Upper lobe of right lung (tissue), 1 donor: ENCODE results near the gene UGCG. TPM values are rescaled to one million over a fixed set of nuclear protein-coding genes. Genes with fewer than 3 reads are reported as not detected.

Experiments
- ATAC-seq: fragments of 200-7000 bp; cut with Tn5 transposase; one replicate; pipeline ENCODE4 v1.9.1; 2020; ENCODE audit warnings: mild to moderate bottlenecking, moderate library complexity
- DNase-seq: peaks from one replicate; pipeline ENCODE4 v3.0.0-alpha.2; 2020
- H3K27ac ChIP-seq: fragments of 200-600 bp; one replicate; pipeline ENCODE4 v1.8.0; 2022
- H3K27me3 ChIP-seq: fragments of 200-600 bp; one replicate; pipeline ENCODE4 v1.8.0; 2022; ENCODE audit warnings: mild to moderate bottlenecking
- H3K36me3 ChIP-seq: fragments of 200-600 bp; one replicate; pipeline ENCODE4 v1.8.0; 2022
- H3K4me1 ChIP-seq: fragments of 200-600 bp; one replicate; pipeline ENCODE4 v1.8.0; 2022
- H3K4me3 ChIP-seq: fragments of 200-600 bp; one replicate; pipeline ENCODE4 v1.8.0; 2022; ENCODE audit warnings: mild to moderate bottlenecking
- H3K9me3 ChIP-seq: fragments of 200-600 bp; one replicate; pipeline ENCODE4 v1.8.0; 2022
- intact Hi-C: fragments of 100-400 bp; cut with DNase I; formaldehyde crosslinking; loops from one replicate; pipeline ENCODE4 v1.11.0; 2022
- total RNA-seq: library from RNA; stranded (reverse); fragmentation: NEBNext Ultra II Directional; extraction: Animal tissue kit (Norgen Biotek cat#: 25700); gene quantifications from one replicate; pipeline ENCODE4 v1.2.1, GENCODE V29; 2021
- TF ChIP-seq, protein P1 (sequence below): fragments of 200-600 bp; IDR thresholded peaks from one replicate; pipeline ENCODE4 v1.8.0; 2022; ENCODE audit warnings: antibody characterized with exemption
- donor health status: DM: no; HTN: yes; CAD: no; lungs with severe emphysema.

Gene UGCG
- total RNA-seq, 1 donor from 2014 or later: 50.7 TPM

DNA sequence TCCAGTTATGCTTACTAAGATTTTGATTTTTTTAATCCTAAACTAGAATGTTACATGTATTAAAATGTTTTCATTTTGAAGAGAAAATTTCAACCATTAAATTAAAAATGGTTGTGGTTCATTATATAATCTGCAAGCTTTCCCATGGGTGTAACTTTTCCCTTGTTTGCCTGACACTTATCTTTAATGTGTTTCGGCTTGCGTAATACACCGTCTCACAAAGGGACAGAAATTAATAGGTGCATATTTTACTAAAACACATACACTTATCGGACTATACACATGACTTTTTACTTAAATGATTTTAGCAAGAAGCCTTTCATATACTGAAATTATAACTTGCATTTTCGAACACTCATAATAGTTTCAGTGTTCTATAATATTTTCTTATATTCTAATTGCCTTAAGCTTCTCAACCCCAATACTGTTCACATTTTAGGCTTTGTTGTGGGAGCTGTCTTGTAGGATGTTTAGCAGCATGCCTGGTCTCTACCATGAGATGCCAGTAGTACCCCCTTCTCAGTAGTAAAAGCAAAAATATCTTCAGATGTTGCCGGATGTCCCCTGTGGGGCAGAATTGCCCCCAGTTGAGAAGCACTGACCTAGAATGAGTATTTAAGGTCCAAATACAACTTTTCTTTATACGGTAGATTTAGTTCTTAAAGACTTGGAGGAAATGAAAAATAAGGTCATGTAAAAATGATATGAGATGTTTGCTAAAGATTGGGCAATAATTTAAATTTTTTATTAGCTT is 28.6 kb downstream of the UGCG start:
- Histone ChIP-seq H3K4me3 (no peak overlapping the region), H3K36me3 (peaks cover 56% of the 10 kb centered on the region), H3K27me3 (no peaks in the 10 kb centered on the region), H3K9me3 (no peaks in the 10 kb centered on the region), H3K4me1 (peaks cover 28% of the 10 kb centered on the region), H3K27ac (peak overlapping the region; percentile 58)
- DNase-seq (no peak), ATAC-seq (no peak)
- intact Hi-C loops: no loop called here
- TF ChIP-seq, protein P1, sequence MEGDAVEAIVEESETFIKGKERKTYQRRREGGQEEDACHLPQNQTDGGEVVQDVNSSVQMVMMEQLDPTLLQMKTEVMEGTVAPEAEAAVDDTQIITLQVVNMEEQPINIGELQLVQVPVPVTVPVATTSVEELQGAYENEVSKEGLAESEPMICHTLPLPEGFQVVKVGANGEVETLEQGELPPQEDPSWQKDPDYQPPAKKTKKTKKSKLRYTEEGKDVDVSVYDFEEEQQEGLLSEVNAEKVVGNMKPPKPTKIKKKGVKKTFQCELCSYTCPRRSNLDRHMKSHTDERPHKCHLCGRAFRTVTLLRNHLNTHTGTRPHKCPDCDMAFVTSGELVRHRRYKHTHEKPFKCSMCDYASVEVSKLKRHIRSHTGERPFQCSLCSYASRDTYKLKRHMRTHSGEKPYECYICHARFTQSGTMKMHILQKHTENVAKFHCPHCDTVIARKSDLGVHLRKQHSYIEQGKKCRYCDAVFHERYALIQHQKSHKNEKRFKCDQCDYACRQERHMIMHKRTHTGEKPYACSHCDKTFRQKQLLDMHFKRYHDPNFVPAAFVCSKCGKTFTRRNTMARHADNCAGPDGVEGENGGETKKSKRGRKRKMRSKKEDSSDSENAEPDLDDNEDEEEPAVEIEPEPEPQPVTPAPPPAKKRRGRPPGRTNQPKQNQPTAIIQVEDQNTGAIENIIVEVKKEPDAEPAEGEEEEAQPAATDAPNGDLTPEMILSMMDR: no peak

DNA sequence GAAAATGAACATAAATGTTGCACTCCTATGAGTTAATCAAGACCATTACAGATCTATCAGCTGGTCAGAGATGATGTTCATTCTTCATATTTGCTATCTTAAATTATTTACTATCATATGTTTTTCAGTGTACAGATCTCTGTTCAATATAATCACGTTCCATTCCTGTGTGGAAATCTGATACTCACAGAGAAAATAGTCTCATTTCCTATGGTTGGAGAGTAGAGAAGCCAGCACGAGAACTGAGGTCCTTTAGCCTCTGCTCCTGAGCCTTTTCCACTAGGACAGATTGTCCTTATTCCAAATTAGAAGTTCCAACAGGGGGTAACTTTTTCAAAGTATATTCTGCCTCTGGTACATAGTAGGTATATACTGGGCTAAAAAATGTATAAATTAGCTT is 29.2 kb downstream of the UGCG start:
- H3K27ac ChIP-seq: peak overlapping the region; percentile 53
- DNase-seq (no peak), ATAC-seq (no peak)
- H3K36me3 ChIP-seq: peaks cover 55% of the 10 kb centered on the region
- intact Hi-C loops: no loop called here
- no peaks in the 10 kb centered on the region for H3K9me3 ChIP-seq
- H3K4me1 ChIP-seq: peaks cover 28% of the 10 kb centered on the region
- TF ChIP-seq, protein P1: no peak
- H3K4me3 ChIP-seq: no peak overlapping the region
- no peaks in the 10 kb centered on the region for H3K27me3 ChIP-seq

DNA sequence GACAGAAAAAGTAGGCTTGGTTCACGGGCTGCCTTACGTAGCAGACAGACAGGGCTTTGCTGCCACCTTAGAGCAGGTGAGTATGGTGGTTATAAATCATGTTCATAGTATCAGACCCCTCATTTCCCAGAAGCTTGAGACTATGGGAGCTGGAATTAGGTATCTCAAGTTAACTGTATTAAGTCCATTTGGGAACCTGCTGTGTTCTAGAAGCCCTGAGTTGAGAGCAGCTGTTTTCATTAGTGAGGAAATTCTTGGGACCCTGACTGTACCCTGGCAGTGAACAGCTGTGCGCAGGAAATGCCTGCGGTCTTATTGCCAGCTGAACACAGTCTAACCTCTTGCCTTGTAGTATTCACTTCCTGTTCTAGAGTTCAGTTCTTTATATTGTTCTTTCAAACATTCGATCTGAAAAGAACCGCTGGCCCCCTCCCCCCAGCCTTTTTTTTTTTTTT is 29.8 kb downstream of the UGCG start:
- intact Hi-C loops: no loop called here
- peak; percentile 92 for ATAC-seq
- Histone ChIP-seq H3K9me3 (no peaks in the 10 kb centered on the region), H3K4me1 (peaks cover 28% of the 10 kb centered on the region), H3K4me3 (no peak overlapping the region), H3K27ac (peak overlapping the region; percentile 53), H3K27me3 (no peaks in the 10 kb centered on the region), H3K36me3 (peaks cover 57% of the 10 kb centered on the region)
- TF ChIP-seq, protein P1: no peak
- DNase-seq: no peak

DNA sequence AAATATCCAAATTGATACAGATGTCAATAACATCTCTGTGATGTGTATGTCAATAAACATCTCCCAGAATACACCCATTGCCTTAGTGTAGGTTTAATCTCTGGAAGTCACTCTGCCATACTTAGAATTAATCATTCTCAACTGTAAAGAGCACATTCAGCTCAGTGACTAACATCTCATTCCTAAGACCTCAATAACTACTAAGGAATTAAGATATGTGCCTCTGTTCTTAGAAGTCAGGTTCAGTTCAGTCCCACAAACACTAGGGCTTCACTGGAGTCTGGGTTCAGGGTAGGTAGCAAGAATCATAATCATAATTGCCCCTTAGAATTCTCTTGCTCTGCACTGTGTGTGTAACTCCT is 31.7 kb downstream of the UGCG start:
- ATAC-seq: peak; percentile 39
- Histone ChIP-seq H3K27ac (no peak overlapping the region), H3K27me3 (no peaks in the 10 kb centered on the region), H3K36me3 (peaks cover 76% of the 10 kb centered on the region), H3K9me3 (no peaks in the 10 kb centered on the region), H3K4me1 (peaks cover 28% of the 10 kb centered on the region), H3K4me3 (no peak overlapping the region)
- TF ChIP-seq, protein P1: no peak
- DNase-seq: no peak
- intact Hi-C loops: no loop called here

DNA sequence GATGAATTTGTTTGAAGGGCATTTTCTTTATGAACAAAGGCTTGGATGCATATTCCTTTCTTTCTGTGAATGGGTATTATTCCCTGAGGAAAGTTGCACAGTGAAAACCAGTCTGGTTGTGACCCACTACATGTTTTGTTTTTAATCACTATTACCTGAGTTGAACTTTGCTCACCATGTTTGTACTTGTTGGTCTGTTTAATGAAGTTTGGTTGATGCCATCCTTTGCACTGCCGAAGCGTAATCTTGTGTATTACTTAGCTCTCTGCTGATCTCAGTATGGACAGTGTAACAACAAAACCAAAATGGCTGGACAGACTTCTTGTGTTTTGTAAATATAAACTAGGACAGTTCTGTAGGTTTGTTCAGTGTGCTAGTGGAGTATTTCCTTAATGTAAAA is 38.1 kb downstream of the UGCG start:
- DNase-seq (no peak), ATAC-seq (no peak)
- H3K36me3 ChIP-seq: peaks cover 61% of the 10 kb centered on the region
- H3K9me3 ChIP-seq: no peaks in the 10 kb centered on the region
- intact Hi-C loops: no loop called here
- H3K4me1 ChIP-seq: peaks cover 28% of the 10 kb centered on the region
- TF ChIP-seq, protein P1: no peak
- no peaks in the 10 kb centered on the region for H3K27me3 ChIP-seq
- H3K27ac ChIP-seq: no peak overlapping the region
- H3K4me3 ChIP-seq: no peak overlapping the region
